Calu3 (cell line): ENCODE data around the gene SELENOT. TPM values are rescaled to one million over a fixed set of nuclear protein-coding genes. Genes with fewer than 3 reads are reported as not detected.

Experiments used
- BruUV-seq: library from RNA; stranded (reverse); fragments of 400-500 nt; replicated peaks from 2 replicates; lab custom pipeline; 2021; lab: Mats Ljungman, UMichigan
- CTCF ChIA-PET: fragments of 300-600 bp; sonication (Branson Sonifier 250); formaldehyde crosslinking; loops from one replicate; lab custom pipeline; 2022; ENCODE audit warnings: antibody characterized with exemption; lab: Charles Lee
- DNase-seq: peaks from one replicate; pipeline ENCODE4 v3.0.0; 2022
- H3K27ac Mint-ChIP-seq: one replicate; pipeline ENCODE4 v1.8.0; 2022; ENCODE audit warnings: mixed read lengths; ENCODE audit not compliant: unreplicated experiment
- H3K27me3 Mint-ChIP-seq: one replicate; pipeline ENCODE4 v1.8.0; 2022; ENCODE audit warnings: mixed read lengths; ENCODE audit not compliant: unreplicated experiment
- H3K36me3 Mint-ChIP-seq: one replicate; pipeline ENCODE4 v1.8.0; 2022; ENCODE audit warnings: mild to moderate bottlenecking, moderate library complexity, mixed read lengths; ENCODE audit not compliant: insufficient read depth, unreplicated experiment
- H3K4me1 Mint-ChIP-seq: one replicate; pipeline ENCODE4 v1.8.0; 2022; ENCODE audit warnings: mild to moderate bottlenecking, low read depth, mixed read lengths; ENCODE audit not compliant: unreplicated experiment
- H3K4me3 Mint-ChIP-seq: one replicate; pipeline ENCODE4 v1.8.0; 2022; ENCODE audit warnings: mild to moderate bottlenecking, low read depth, moderate library complexity, mixed read lengths; ENCODE audit not compliant: unreplicated experiment
- H3K9me3 Mint-ChIP-seq: one replicate; pipeline ENCODE4 v1.8.0; 2022; ENCODE audit warnings: low read depth, mixed read lengths; ENCODE audit not compliant: unreplicated experiment
- CTCF ChIP-seq: fragments of 200-600 bp; IDR thresholded peaks from one replicate; pipeline ENCODE4 v1.8.0; 2022; ENCODE audit warnings: antibody characterized with exemption; ENCODE audit not compliant: unreplicated experiment
- intact Hi-C: fragments of 100-400 bp; cut with micrococcal nuclease; formaldehyde crosslinking; loops from one replicate; pipeline ENCODE4 v1.10.0; 2022; ENCODE audit not compliant: unreplicated experiment
- total RNA-seq: library from RNA; stranded (reverse); gene quantifications from 2 replicates; pipeline ENCODE4 v1.2.3, GENCODE V29; 2022

Gene SELENOT
- total RNA-seq, 1 experiment from 2014 or later: 210 TPM

GRCh38 chr3:150609988-150610387, 6.9 kb downstream of the SELENOT start:
- CTCF ChIA-PET: interaction anchor here (1.6 kb wide), 1 partner anchor 16 kb away, joined by 4 read pairs; no protein-coding TSS in a partner anchor
- no peak for TF ChIP-seq CTCF
- Mint-ChIP-seq H3K9me3 (peaks cover 3% of the 10 kb centered on the region), H3K4me3 (no peak overlapping the region), H3K4me1 (peaks cover 48% of the 10 kb centered on the region), H3K27ac (no peak overlapping the region), H3K36me3 (peaks cover 43% of the 10 kb centered on the region), H3K27me3 (no peaks in the 10 kb centered on the region)
- intact Hi-C loops: loop anchor here (10.0 kb wide), 1 partner anchor 255 kb away; no protein-coding TSS in a partner anchor
- no TSS peak for BruUV-seq
- DNase-seq: no peak

- intact Hi-C loops: no loop called here
- CTCF ChIA-PET: interaction anchor here (0.6 to 1.6 kb wide), 2 partner anchors 17 to 114 kb away, joined by 4 to 13 read pairs; no protein-coding TSS in a partner anchor
- H3K36me3 Mint-ChIP-seq: peaks cover 40% of the 10 kb centered on the region
- H3K27ac Mint-ChIP-seq: no peak overlapping the region
- no peaks in the 10 kb centered on the region for H3K27me3 Mint-ChIP-seq
- no peak overlapping the region for H3K4me3 Mint-ChIP-seq
- H3K9me3 Mint-ChIP-seq: peaks cover 3% of the 10 kb centered on the region
- no TSS peak for BruUV-seq
- TF ChIP-seq CTCF: no peak
- peaks cover 45% of the 10 kb centered on the region for H3K4me1 Mint-ChIP-seq
- no peak for DNase-seq
These were observed 7.7 kb downstream of the SELENOT start for GRCh38 chr3:150610785-150611184.

GRCh38 chr3:150611666-150612065, 8.5 kb downstream of the SELENOT start:
- TF ChIP-seq CTCF: no peak
- Mint-ChIP-seq H3K9me3 (peaks cover 3% of the 10 kb centered on the region), H3K27ac (no peak overlapping the region), H3K4me1 (peaks cover 39% of the 10 kb centered on the region), H3K27me3 (no peaks in the 10 kb centered on the region), H3K36me3 (peaks cover 32% of the 10 kb centered on the region), H3K4me3 (no peak overlapping the region)
- CTCF ChIA-PET: interaction anchor here (0.6 kb wide), 1 partner anchor 1008 kb away, joined by 4 read pairs; no protein-coding TSS in a partner anchor
- no peak for DNase-seq
- intact Hi-C loops: no loop called here
- no TSS peak for BruUV-seq

- Mint-ChIP-seq H3K27ac (no peak overlapping the region), H3K27me3 (no peaks in the 10 kb centered on the region), H3K9me3 (peaks cover 3% of the 10 kb centered on the region), H3K4me3 (no peak overlapping the region), H3K4me1 (peaks cover 33% of the 10 kb centered on the region), H3K36me3 (peaks cover 24% of the 10 kb centered on the region)
- intact Hi-C loops: no loop called here
- no peak for DNase-seq
- CTCF ChIA-PET: no interaction called here
- no TSS peak for BruUV-seq
- TF ChIP-seq CTCF: no peak
These were observed 9.4 kb downstream of the SELENOT start for GRCh38 chr3:150612494-150612893.
